ENCODE data around the gene ALPK3. TPM values are rescaled to one million over a fixed set of nuclear protein-coding genes. Genes with fewer than 3 reads are reported as not detected.

ALPK3 gene
- total RNA-seq, 6 donors from 2014 or later, result 7.9 to 36.4 (median 13.0) TPM

DNA sequence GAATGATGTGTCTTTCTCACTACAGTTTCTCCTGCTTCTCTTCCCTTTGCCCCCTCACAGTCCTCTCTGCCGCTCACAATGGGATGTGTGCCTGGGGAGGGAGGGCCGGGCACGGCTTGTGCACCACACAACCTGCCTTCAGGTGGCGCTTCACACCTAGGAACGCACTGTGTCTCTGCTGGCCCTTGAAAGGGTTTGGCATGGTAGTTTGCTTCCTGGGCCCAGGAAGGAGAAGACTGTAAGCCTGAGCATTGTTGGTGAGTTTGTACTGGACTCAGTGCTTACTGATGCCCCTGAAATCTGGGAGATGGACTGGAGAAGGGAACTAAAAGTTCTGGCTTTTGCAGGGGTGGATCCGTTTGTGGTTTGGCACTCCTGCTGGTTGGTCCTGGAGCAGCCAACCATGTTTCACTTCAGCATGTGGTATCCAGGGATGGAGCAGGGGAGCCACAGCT, 9.2 kb downstream of the ALPK3 start:
- Histone ChIP-seq H3K27me3 (no peaks in the 10 kb centered on the region), H3K36me3 (no peaks in the 10 kb centered on the region), H3K9me3 (no peaks in the 10 kb centered on the region), H3K4me1 (peaks cover 6 to 28% (median 10%) of the 10 kb centered on the region in 4 donors), H3K4me3 (no peak overlapping the region), H3K27ac (peak overlapping the region in 1 of 4 donors; percentile 51)
- TF ChIP-seq, protein P1, sequence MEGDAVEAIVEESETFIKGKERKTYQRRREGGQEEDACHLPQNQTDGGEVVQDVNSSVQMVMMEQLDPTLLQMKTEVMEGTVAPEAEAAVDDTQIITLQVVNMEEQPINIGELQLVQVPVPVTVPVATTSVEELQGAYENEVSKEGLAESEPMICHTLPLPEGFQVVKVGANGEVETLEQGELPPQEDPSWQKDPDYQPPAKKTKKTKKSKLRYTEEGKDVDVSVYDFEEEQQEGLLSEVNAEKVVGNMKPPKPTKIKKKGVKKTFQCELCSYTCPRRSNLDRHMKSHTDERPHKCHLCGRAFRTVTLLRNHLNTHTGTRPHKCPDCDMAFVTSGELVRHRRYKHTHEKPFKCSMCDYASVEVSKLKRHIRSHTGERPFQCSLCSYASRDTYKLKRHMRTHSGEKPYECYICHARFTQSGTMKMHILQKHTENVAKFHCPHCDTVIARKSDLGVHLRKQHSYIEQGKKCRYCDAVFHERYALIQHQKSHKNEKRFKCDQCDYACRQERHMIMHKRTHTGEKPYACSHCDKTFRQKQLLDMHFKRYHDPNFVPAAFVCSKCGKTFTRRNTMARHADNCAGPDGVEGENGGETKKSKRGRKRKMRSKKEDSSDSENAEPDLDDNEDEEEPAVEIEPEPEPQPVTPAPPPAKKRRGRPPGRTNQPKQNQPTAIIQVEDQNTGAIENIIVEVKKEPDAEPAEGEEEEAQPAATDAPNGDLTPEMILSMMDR (IDR thresholded peaks at IDR 0.05), result peak in 4 of 6 experiments; percentile 25 to 45 (median 38)
- no peak for TF ChIP-seq POLR2AphosphoS5 (IDR thresholded peaks at IDR 0.05)
- no peak for TF ChIP-seq POLR2A (IDR thresholded peaks at IDR 0.05)
- no peak for TF ChIP-seq EP300 (IDR thresholded peaks at IDR 0.05)
- ATAC-seq (ENCODE audit: low FRiP score in 2 of 2) (peak in 1 of 2 donors; percentile 64), DNase-seq (peak; percentile 52 to 64)
- 84 to 86% methylated on average over 6 of the region's 6 CpGs for WGBS, 2 donors

DNA sequence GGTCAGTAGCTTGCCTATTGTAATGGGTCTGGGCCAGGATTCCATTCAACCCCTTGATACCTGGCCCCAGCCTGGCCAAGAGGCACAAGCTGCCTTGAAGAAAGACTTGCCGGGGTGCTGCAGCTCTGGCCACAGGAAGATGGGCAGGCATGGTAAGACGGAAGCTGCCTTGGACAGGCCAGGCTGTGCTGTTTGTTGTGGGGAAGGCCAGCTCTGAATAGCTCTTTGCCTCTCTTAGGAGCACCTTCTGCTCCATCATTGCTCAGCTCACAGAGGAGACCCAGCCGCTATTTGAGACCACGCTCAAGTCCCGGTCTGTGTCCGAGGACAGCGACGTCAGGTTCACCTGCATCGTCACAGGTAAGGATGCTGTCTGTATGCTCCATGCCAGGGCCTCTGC, 10.1 kb downstream of the ALPK3 start:
- H3K9me3 ChIP-seq, result no peaks in the 10 kb centered on the region
- peaks cover 6 to 20% (median 6%) of the 10 kb centered on the region in 4 donors for H3K4me1 ChIP-seq
- 96 to 100% methylated on average over 8 to 9 of the region's 9 CpGs for WGBS, 2 donors
- no peaks in the 10 kb centered on the region for H3K36me3 ChIP-seq
- TF ChIP-seq, protein P1 (IDR thresholded peaks at IDR 0.05), result no peak
- TF ChIP-seq POLR2AphosphoS5 (IDR thresholded peaks at IDR 0.05) (no peak), POLR2A (IDR thresholded peaks at IDR 0.05) (no peak), EP300 (IDR thresholded peaks at IDR 0.05) (no peak)
- no peak overlapping the region for H3K27ac ChIP-seq
- no peak overlapping the region for H3K4me3 ChIP-seq
- no peak for DNase-seq
- no peaks in the 10 kb centered on the region for H3K27me3 ChIP-seq
- no peak for ATAC-seq (ENCODE audit: low FRiP score in 2 of 2)

DNA sequence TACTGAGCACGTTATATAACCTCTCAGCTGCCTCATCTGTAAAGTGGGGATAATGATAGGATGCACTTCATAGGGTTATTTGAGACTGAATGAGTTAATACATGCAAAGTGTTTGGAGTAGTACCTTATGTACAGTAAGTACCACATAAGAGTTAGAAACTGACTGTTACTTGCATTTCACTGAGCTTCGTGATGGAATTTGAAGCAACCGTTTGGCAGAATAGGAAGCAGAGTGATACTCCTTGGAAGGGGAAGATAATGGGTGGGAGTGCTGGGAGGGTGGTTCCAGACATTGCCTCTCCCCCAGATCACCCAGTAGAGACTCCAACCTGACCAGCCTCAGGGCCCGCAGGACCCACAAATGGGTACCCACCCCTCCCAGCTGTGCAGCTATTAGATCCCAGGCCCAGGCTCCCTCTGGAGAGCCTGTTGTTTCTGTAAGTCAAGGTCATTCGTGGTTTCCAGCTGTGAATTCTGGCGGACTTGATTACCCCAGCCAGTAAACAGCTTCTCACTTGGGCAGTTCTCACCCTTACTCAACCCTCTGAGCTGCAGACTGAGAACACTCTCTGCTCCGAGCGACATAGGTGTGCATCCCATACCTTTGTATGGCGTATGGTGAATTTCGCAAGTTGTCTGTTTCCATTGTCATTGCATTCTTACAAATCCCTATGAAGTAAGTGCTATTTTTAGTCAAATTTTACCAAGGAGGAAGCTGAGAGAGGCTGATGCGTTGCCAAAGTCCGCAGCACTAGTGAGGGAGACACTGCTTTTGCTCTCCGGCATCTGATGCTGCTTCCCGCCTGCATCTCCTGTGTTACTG, 11.1 kb downstream of the ALPK3 start:
- H3K4me1 ChIP-seq, result peaks cover 0 to 17% (median 5%) of the 10 kb centered on the region in 4 donors
- H3K9me3 ChIP-seq, result no peaks in the 10 kb centered on the region
- H3K4me3 ChIP-seq, result no peak overlapping the region
- DNase-seq (no peak), ATAC-seq (ENCODE audit: low FRiP score in 2 of 2) (peak in 1 of 2 donors; percentile 20)
- H3K27ac ChIP-seq, result no peak overlapping the region
- no peak for TF ChIP-seq POLR2AphosphoS5 (IDR thresholded peaks at IDR 0.05)
- no peak for TF ChIP-seq EP300 (IDR thresholded peaks at IDR 0.05)
- TF ChIP-seq, protein P1 (IDR thresholded peaks at IDR 0.05), result no peak
- TF ChIP-seq POLR2A (IDR thresholded peaks at IDR 0.05), result no peak
- no peaks in the 10 kb centered on the region for H3K27me3 ChIP-seq
- 76 to 77% methylated on average over 13 to 14 of the region's 14 CpGs for WGBS, 2 donors
- H3K36me3 ChIP-seq, result no peaks in the 10 kb centered on the region

DNA sequence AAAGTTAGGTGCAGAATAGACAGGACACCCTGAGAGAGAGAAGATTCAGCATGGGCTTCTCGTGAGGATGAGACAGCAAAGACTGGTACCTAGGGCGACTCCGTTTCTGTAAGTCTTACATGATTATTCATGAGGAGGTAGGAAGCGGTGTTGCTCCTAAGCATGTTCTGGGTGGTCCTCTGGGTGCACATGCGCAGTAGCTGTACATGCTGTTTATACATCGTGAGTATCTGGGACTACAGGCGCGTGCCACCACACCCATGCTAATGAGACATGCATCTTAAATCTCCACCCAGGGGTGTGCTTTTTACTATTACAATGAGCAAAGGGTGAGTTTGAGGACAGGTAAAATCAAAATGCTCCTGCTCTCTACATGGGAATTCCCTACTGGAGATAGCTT, 12.3 kb downstream of the ALPK3 start:
- Histone ChIP-seq H3K36me3 (no peaks in the 10 kb centered on the region), H3K4me3 (no peak overlapping the region), H3K4me1 (peaks cover 0 to 14% (median 8%) of the 10 kb centered on the region in 4 donors), H3K27me3 (no peaks in the 10 kb centered on the region), H3K9me3 (no peaks in the 10 kb centered on the region), H3K27ac (no peak overlapping the region)
- TF ChIP-seq, protein P1 (IDR thresholded peaks at IDR 0.05), result no peak
- TF ChIP-seq EP300 (IDR thresholded peaks at IDR 0.05) (no peak), POLR2A (IDR thresholded peaks at IDR 0.05) (no peak), POLR2AphosphoS5 (IDR thresholded peaks at IDR 0.05) (no peak)
- no peak for ATAC-seq (ENCODE audit: low FRiP score in 2 of 2)
- WGBS, 2 donors, result 94% methylated on average over 8 of the region's 8 CpGs
- no peak for DNase-seq
